ENCODE data around the gene NDE1. TPM values are rescaled to one million over a fixed set of nuclear protein-coding genes. Genes with fewer than 3 reads are reported as not detected.

Gene NDE1
- total RNA-seq, 2 experiments from 2014 or later: 88.9 to 141 TPM

DNA sequence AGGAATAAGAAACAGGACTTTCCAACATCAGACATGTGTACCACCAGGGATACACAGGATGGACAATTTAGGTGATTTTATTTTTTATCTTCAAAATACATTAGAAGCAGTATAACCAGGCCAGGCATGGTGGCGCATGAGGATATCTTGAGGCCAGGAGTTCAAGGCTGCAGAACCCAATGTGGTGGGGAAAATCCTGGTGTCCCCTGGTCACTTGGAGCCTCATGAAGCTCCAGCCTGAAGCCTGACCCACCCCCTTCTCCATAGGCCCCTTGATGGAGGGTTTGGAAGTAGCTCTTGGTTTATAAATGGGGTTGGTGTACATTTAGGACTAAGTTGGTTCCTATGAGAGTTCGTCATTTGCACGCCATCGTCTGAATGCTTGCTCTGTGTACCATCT is 118.2 kb downstream of the NDE1 start:
- ChIA-PET CTCF (ENCODE audit: unreplicated experiment) (no interaction called here), POLR2A (interaction anchor here (0.7 kb wide), 1 partner anchor 309 kb away, joined by 3 read pairs; no protein-coding TSS in a partner anchor)
- Histone ChIP-seq H3K27ac (ENCODE audit: low read depth, low read length, poor library complexity, severe bottlenecking) (no peak overlapping the region), H3K4me2 (ENCODE audit: low read length) (no peak overlapping the region), H4K20me1 (ENCODE audit: insufficient read depth, low read length) (no peaks in the 10 kb centered on the region), H3K9me3 (ENCODE audit: low read length) (no peaks in the 10 kb centered on the region), H2AFZ (ENCODE audit: low read length) (no peak overlapping the region), H3K79me2 (ENCODE audit: insufficient read depth, low read depth, low read length) (no peaks in the 10 kb centered on the region), H3K36me3 (ENCODE audit: insufficient read depth, low read length) (no peaks in the 10 kb centered on the region; the same call in 1 of the 2 replicates), H3K4me1 (ENCODE audit: insufficient read depth, low read length, poor library complexity, severe bottlenecking) (peaks cover 10% of the 10 kb centered on the region), H3K9me2 (ENCODE audit: insufficient read depth, low read length) (no peaks in the 10 kb centered on the region), H3K4me3 (ENCODE audit: low read depth, low read length, poor library complexity, severe bottlenecking) (no peak overlapping the region)
- no peak for DNase-seq (ENCODE audit: low spot score)
- intact Hi-C loops (cut with micrococcal nuclease; ENCODE audit: unreplicated experiment): loop anchor here (5.0 kb wide), 1 partner anchor 429 kb away; no protein-coding TSS in a partner anchor
- TF ChIP-seq, protein P1, sequence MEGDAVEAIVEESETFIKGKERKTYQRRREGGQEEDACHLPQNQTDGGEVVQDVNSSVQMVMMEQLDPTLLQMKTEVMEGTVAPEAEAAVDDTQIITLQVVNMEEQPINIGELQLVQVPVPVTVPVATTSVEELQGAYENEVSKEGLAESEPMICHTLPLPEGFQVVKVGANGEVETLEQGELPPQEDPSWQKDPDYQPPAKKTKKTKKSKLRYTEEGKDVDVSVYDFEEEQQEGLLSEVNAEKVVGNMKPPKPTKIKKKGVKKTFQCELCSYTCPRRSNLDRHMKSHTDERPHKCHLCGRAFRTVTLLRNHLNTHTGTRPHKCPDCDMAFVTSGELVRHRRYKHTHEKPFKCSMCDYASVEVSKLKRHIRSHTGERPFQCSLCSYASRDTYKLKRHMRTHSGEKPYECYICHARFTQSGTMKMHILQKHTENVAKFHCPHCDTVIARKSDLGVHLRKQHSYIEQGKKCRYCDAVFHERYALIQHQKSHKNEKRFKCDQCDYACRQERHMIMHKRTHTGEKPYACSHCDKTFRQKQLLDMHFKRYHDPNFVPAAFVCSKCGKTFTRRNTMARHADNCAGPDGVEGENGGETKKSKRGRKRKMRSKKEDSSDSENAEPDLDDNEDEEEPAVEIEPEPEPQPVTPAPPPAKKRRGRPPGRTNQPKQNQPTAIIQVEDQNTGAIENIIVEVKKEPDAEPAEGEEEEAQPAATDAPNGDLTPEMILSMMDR (conservative IDR thresholded peaks at IDR 0.05; ENCODE audit: low read length): no peak
- TF ChIP-seq EZH2phosphoT487 (IDR thresholded peaks at IDR 0.05; ENCODE audit: borderline replicate concordance, low read depth, low read length): no peak
- BruUV-seq (replicated peaks): no TSS peak

DNA sequence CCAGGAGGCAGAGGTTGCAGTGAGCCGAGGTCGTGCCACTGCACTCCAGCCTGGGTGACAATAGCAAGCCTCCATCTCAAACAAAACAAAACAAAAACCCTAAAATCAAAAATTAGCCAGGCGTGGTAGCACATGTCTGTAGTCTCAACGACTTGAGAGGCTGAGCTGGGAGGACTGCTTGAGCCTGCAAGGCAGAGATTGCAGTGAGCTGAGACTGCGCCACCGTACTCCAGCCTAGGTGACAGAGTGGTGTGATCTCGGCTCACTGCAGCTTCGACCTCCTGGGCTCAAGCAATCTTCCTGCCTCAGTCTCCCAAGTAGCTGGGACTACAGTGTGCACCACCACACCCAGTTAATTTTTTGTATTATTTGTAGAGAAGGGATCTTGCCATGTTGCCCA is 119.2 kb downstream of the NDE1 start:
- no peak for DNase-seq (ENCODE audit: low spot score)
- no peak overlapping the region for H3K27ac ChIP-seq (ENCODE audit: low read depth, low read length, poor library complexity, severe bottlenecking)
- no peak overlapping the region for H3K4me2 ChIP-seq (ENCODE audit: low read length)
- H3K9me2 ChIP-seq (ENCODE audit: insufficient read depth, low read length): no peaks in the 10 kb centered on the region
- H3K36me3 ChIP-seq (ENCODE audit: insufficient read depth, low read length): no peaks in the 10 kb centered on the region; the same call in 1 of the 2 replicates
- BruUV-seq (replicated peaks): no TSS peak
- H2AFZ ChIP-seq (ENCODE audit: low read length): no peak overlapping the region
- H3K4me3 ChIP-seq (ENCODE audit: low read depth, low read length, poor library complexity, severe bottlenecking): no peak overlapping the region
- CTCF ChIA-PET (ENCODE audit: unreplicated experiment): no interaction called here
- POLR2A ChIA-PET: no interaction called here
- H3K79me2 ChIP-seq (ENCODE audit: insufficient read depth, low read depth, low read length): no peaks in the 10 kb centered on the region
- H3K4me1 ChIP-seq (ENCODE audit: insufficient read depth, low read length, poor library complexity, severe bottlenecking): peaks cover 10% of the 10 kb centered on the region
- TF ChIP-seq, protein P1 (conservative IDR thresholded peaks at IDR 0.05; ENCODE audit: low read length): no peak
- no peak for TF ChIP-seq EZH2phosphoT487 (IDR thresholded peaks at IDR 0.05; ENCODE audit: borderline replicate concordance, low read depth, low read length)
- intact Hi-C loops (cut with micrococcal nuclease; ENCODE audit: unreplicated experiment): loop anchor here (5.0 kb wide), 1 partner anchor 428 kb away; no protein-coding TSS in a partner anchor
- no peaks in the 10 kb centered on the region for H3K9me3 ChIP-seq (ENCODE audit: low read length)
- H4K20me1 ChIP-seq (ENCODE audit: insufficient read depth, low read length): no peaks in the 10 kb centered on the region

DNA sequence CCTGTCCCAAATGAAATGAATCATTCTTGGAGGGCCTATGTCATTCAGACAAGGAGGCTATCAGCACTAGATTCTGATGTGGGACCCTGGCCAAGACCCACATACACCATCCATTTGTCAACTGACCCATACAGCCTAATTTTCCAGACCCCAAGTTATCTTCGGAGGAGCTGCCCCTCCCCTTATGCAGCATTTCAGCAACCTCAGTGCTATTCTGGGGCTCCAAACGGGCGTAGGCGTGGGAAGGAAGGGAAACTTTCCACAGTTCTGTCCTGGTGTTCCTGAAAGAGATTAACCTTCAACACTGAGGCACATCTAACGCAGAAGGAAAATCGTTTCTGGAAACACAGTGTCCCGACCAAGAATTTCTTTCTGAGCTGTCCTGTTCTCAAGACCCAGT is 120.1 kb downstream of the NDE1 start:
- H3K9me2 ChIP-seq (ENCODE audit: insufficient read depth, low read length): no peaks in the 10 kb centered on the region
- H3K4me1 ChIP-seq (ENCODE audit: insufficient read depth, low read length, poor library complexity, severe bottlenecking): peaks cover 10% of the 10 kb centered on the region
- no peak overlapping the region for H3K27ac ChIP-seq (ENCODE audit: low read depth, low read length, poor library complexity, severe bottlenecking)
- no peak overlapping the region for H2AFZ ChIP-seq (ENCODE audit: low read length)
- DNase-seq (ENCODE audit: low spot score): no peak
- no peak overlapping the region for H3K4me2 ChIP-seq (ENCODE audit: low read length)
- H4K20me1 ChIP-seq (ENCODE audit: insufficient read depth, low read length): no peaks in the 10 kb centered on the region
- TF ChIP-seq, protein P1 (conservative IDR thresholded peaks at IDR 0.05; ENCODE audit: low read length): no peak
- no peak for TF ChIP-seq EZH2phosphoT487 (IDR thresholded peaks at IDR 0.05; ENCODE audit: borderline replicate concordance, low read depth, low read length)
- no TSS peak for BruUV-seq (replicated peaks)
- H3K4me3 ChIP-seq (ENCODE audit: low read depth, low read length, poor library complexity, severe bottlenecking): no peak overlapping the region
- no peaks in the 10 kb centered on the region for H3K9me3 ChIP-seq (ENCODE audit: low read length)
- no peaks in the 10 kb centered on the region for H3K79me2 ChIP-seq (ENCODE audit: insufficient read depth, low read depth, low read length)
- intact Hi-C loops (cut with micrococcal nuclease; ENCODE audit: unreplicated experiment): loop anchor here (10.0 kb wide), 1 partner anchor 165 kb away; no protein-coding TSS in a partner anchor
- POLR2A ChIA-PET: no interaction called here
- CTCF ChIA-PET (ENCODE audit: unreplicated experiment): no interaction called here
- no peaks in the 10 kb centered on the region; the same call in 1 of the 2 replicates for H3K36me3 ChIP-seq (ENCODE audit: insufficient read depth, low read length)

Measured in OCI-LY7 (cell line).